ENCODE results near the gene NUMBL. TPM values are rescaled to one million over a fixed set of nuclear protein-coding genes. Genes with fewer than 3 reads are reported as not detected.

The NUMBL gene
- total RNA-seq, 4 donors from 2014 or later: 20.5 to 38.2 (median 29.3) TPM

DNA sequence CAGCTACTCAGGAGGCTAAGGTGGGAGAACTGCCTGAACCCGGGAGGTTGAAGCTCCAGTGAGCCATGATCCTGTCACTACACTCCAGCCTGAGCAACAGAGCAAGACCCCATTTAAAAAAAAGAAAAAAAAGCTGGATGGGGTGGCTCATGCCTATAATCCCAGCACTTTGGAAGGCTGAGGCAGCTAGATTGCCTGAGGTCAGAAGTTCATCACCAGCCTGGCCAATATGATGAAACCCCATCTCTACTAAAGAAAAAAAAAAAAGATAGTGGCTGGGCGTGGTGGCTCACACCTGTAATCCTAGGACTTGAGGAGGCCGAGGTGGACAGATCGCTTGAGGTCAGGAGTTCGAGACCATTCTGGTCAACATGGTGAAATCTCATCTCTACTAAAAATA lies 74.3 kb downstream of the NUMBL start:
- H3K36me3 ChIP-seq: peaks cover 24% of the 10 kb centered on the region
- TF ChIP-seq POLR2AphosphoS5 (IDR thresholded peaks at IDR 0.05) (no peak), EP300 (IDR thresholded peaks at IDR 0.05) (no peak), POLR2A (IDR thresholded peaks at IDR 0.05) (no peak)
- TF ChIP-seq, protein P1, sequence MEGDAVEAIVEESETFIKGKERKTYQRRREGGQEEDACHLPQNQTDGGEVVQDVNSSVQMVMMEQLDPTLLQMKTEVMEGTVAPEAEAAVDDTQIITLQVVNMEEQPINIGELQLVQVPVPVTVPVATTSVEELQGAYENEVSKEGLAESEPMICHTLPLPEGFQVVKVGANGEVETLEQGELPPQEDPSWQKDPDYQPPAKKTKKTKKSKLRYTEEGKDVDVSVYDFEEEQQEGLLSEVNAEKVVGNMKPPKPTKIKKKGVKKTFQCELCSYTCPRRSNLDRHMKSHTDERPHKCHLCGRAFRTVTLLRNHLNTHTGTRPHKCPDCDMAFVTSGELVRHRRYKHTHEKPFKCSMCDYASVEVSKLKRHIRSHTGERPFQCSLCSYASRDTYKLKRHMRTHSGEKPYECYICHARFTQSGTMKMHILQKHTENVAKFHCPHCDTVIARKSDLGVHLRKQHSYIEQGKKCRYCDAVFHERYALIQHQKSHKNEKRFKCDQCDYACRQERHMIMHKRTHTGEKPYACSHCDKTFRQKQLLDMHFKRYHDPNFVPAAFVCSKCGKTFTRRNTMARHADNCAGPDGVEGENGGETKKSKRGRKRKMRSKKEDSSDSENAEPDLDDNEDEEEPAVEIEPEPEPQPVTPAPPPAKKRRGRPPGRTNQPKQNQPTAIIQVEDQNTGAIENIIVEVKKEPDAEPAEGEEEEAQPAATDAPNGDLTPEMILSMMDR (IDR thresholded peaks at IDR 0.05): no peak
- no peaks in the 10 kb centered on the region for H3K9me3 ChIP-seq
- no peak overlapping the region for H3K27ac ChIP-seq
- WGBS: 85% methylated on average over 5 of the region's 5 CpGs
- H3K27me3 ChIP-seq: no peaks in the 10 kb centered on the region
- peaks cover 50% of the 10 kb centered on the region for H3K4me1 ChIP-seq
- no peak for DNase-seq (ENCODE audit: low spot score in 2 of 2)
- no peak overlapping the region for H3K4me3 ChIP-seq

Other genes with a start within 250 kb of the NUMBL start
- gene SERTAD3, start 246.3 kb downstream of the NUMBL start, total RNA-seq: 10 to 100 TPM; 16.4 to 29.8 (median 19.1) TPM
- 100 to 1,000 TPM; 117 to 172 (median 142) TPM for gene BLVRB, start 224.9 kb downstream of the NUMBL start, total RNA-seq
- 1 to 10 TPM in 1 of 4 donors, under 1 TPM in 3; 0.30 to 1.2 (median 0.71) TPM for gene SPTBN4, start 223.7 kb downstream of the NUMBL start, total RNA-seq
- 10 to 100 TPM; 42.2 to 58.3 (median 51.1) TPM for gene SHKBP1, start 113.8 kb downstream of the NUMBL start, total RNA-seq
- 100 to 1,000 TPM; 108 to 236 (median 121) TPM for gene LTBP4, start 89.3 kb downstream of the NUMBL start, total RNA-seq
- 10 to 100 TPM; 31.2 to 53.8 (median 39.3) TPM for gene COQ8B, start 26.2 kb upstream of the NUMBL start, total RNA-seq
- gene ITPKC, start 26.5 kb upstream of the NUMBL start, total RNA-seq: 10 to 100 TPM; 52.9 to 93.8 (median 70.9) TPM
- gene ACTMAP, start 59.8 kb upstream of the NUMBL start, total RNA-seq: 1 to 10 TPM; 3.8 to 9.9 (median 5.4) TPM
- gene SNRPA, start 60.6 kb upstream of the NUMBL start, total RNA-seq: 10 to 100 TPM; 49.6 to 52.2 (median 51.0) TPM
- 10 to 100 TPM in 2 of 4 donors, 1 to 10 TPM in 2; 4.8 to 15.1 (median 9.9) TPM for gene MIA, start 84.9 kb upstream of the NUMBL start, total RNA-seq
- gene RAB4B, start 87.6 kb upstream of the NUMBL start, total RNA-seq: 10 to 100 TPM; 12.4 to 20.7 (median 17.0) TPM
- 10 to 100 TPM; 31.5 to 51.2 (median 37.6) TPM for gene EGLN2, start 108.5 kb upstream of the NUMBL start, total RNA-seq
- gene CYP2A6, start 159.8 kb upstream of the NUMBL start, total RNA-seq: not detected
- gene CYP2A7, start 191.6 kb upstream of the NUMBL start, total RNA-seq: not detected

Data from suprapubic skin (tissue), 4 donors.